K562 (cell line): Measurements from ENCODE around the gene ZDHHC19. TPM values are rescaled to one million over a fixed set of nuclear protein-coding genes. Genes with fewer than 3 reads are reported as not detected.

Experiments
- ATAC-seq: fragments of 200-7000 bp; cut with Tn5 transposase; 3 replicates; pipeline ENCODE4 v1.9.1; 2020; ENCODE audit warnings: moderate library complexity
- BruUV-seq: library from RNA; stranded (reverse); fragments of 400-500 nt; replicated peaks from 2 replicates; lab custom pipeline; 2021; lab: Mats Ljungman, UMichigan
- CTCF ChIA-PET: fragments of 300-600 bp; formaldehyde crosslinking; extraction: SDS; loops from one replicate; lab custom pipeline; 2021; ENCODE audit warnings: low intra/inter-chr PET ratio; lab: Yijun Ruan, JAX
- POLR2A ChIA-PET: fragments of 300-600, 350-650 bp; sonication (Branson Sonifier 250); formaldehyde crosslinking; extraction: SDS; loops from one replicate; lab custom pipeline; 2021; ENCODE audit warnings: antibody characterized with exemption, inconsistent platforms; lab: Yijun Ruan, JAX
- DNase-seq, 4 experiments: peaks; one replicate each; pipeline versions ENCODE4 v3.0.0 to v3.0.0-alpha.2; 2011 to 2018; ENCODE audit warnings: low spot score in 3 of 4, mixed read lengths in 3 of 4; ENCODE audit errors: extremely low read depth in 1 of 4
- FAIRE-seq: peaks from 2 replicates; lab custom pipeline; 2011; peaks lifted over from hg19 to GRCh38; lab: Jason Lieb, UNC
- H2AFZ ChIP-seq: 2 replicates; pipeline ENCODE4 v1.6.0; 2011; ENCODE audit warnings: low read depth, low read length, control low read depth, inconsistent platforms
- H3K27ac ChIP-seq: fragments of 200-600 bp; 3 replicates; pipeline ENCODE4 v1.8.0; 2011; ENCODE audit warnings: low read depth, mild to moderate bottlenecking, control low read depth, inconsistent platforms, low read length, moderate library complexity, mixed read lengths; ENCODE audit errors: extremely low read depth
- H3K27me3 ChIP-seq, 2 experiments: fragments of 300-600 bp in 1 of 2; 2 replicates in 1 of 2; 3 replicates in 1 of 2; pipeline versions ENCODE4 v1.6.0 to v1.8.0; 2011; ENCODE audit warnings: inconsistent platforms in 2 of 2, low read length in 2 of 2, mild to moderate bottlenecking in 1 of 2, mixed read lengths in 1 of 2, moderate library complexity in 1 of 2; ENCODE audit not compliant: control insufficient read depth in 2 of 2, insufficient read depth in 2 of 2
- H3K36me3 ChIP-seq: fragments of 300-600 bp; 3 replicates; pipeline ENCODE4 v1.8.0; 2011; ENCODE audit warnings: mild to moderate bottlenecking, low read length, inconsistent platforms; ENCODE audit not compliant: control insufficient read depth, insufficient read depth
- H3K4me1 ChIP-seq, 2 experiments: fragments of 200-600 bp in 1 of 2; replicated peaks in 1 of 2; 2 replicates in 1 of 2; 3 replicates in 1 of 2; pipeline versions ENCODE4 v1.5.1 to v1.8.0; 2011; ENCODE audit warnings: inconsistent platforms in 2 of 2, low read length in 2 of 2, mild to moderate bottlenecking in 1 of 2, mixed read lengths in 1 of 2, moderate library complexity in 1 of 2; ENCODE audit not compliant: control insufficient read depth in 2 of 2, insufficient read depth in 2 of 2
- H3K4me2 ChIP-seq: 2 replicates; pipeline ENCODE4 v1.6.1; 2011; ENCODE audit warnings: low read length, control low read depth, inconsistent platforms, mixed read lengths; ENCODE audit not compliant: insufficient read depth
- H3K4me3 ChIP-seq: fragments of 200-600 bp; sonication (generic), shearing (Covaris generic); 2 replicates; pipeline ENCODE4 v1.5.1; 2016; ENCODE audit warnings: control low read depth, inconsistent platforms
- H3K79me2 ChIP-seq: fragments of 200-600 bp; 3 replicates; pipeline ENCODE4 v1.8.0; 2011; ENCODE audit warnings: low read length, inconsistent platforms; ENCODE audit not compliant: control insufficient read depth, insufficient read depth
- H3K9ac ChIP-seq, 2 experiments: 2 replicates each; pipeline versions ENCODE4 v1.6.0 to v1.6.1; 2011; ENCODE audit warnings: low read depth in 2 of 2, low read length in 2 of 2, control low read depth in 1 of 2, inconsistent platforms in 1 of 2, mild to moderate bottlenecking in 1 of 2, mixed read lengths in 1 of 2; ENCODE audit not compliant: insufficient read depth in 1 of 2
- H3K9me1 ChIP-seq: one replicate; pipeline ENCODE4 v1.6.0; 2011; ENCODE audit warnings: inconsistent platforms, mild to moderate bottlenecking, low read length, moderate library complexity; ENCODE audit not compliant: control insufficient read depth, insufficient read depth
- H3K9me3 ChIP-seq: replicated peaks from 2 replicates; pipeline ENCODE4 v1.5.1; 2011; ENCODE audit warnings: low read depth, low read length, inconsistent platforms; ENCODE audit not compliant: control insufficient read depth, insufficient read depth
- H4K20me1 ChIP-seq: replicated peaks from 2 replicates; pipeline ENCODE4 v1.6.1; 2011; ENCODE audit warnings: low read length, inconsistent platforms, mixed read lengths; ENCODE audit not compliant: control insufficient read depth, insufficient read depth
- ELF4 ChIP-seq: fragments of 450-650 bp; formaldehyde crosslinking; IDR thresholded peaks from 2 replicates; pipeline ENCODE4 v1.4.0; 2022; ENCODE audit warnings: missing genetic modification characterization
- ERF ChIP-seq: fragments of 450-650 bp; formaldehyde crosslinking; IDR thresholded peaks from 2 replicates; pipeline ENCODE4 v1.4.0; 2020; ENCODE audit warnings: mild to moderate bottlenecking, mixed read lengths
- MIER1 ChIP-seq: fragments of 450-650 bp; IDR thresholded peaks from 2 replicates; pipeline ENCODE4 v1.6.1; 2016; ENCODE audit warnings: antibody characterized with exemption, mild to moderate bottlenecking, low read depth
- NFRKB ChIP-seq: fragments of 450-650 bp; IDR thresholded peaks from 2 replicates; pipeline ENCODE4 v1.6.1; 2016; ENCODE audit warnings: low read depth
- ZBTB1 ChIP-seq: sonication (generic); formaldehyde crosslinking; IDR thresholded peaks from 2 replicates; pipeline ENCODE4 v1.8.1; 2023; ENCODE audit warnings: missing genetic modification reagents, low read depth, mild to moderate bottlenecking, borderline replicate concordance
- ZNF384 ChIP-seq: IDR thresholded peaks from 2 replicates; pipeline ENCODE4 v1.6.1; 2012; ENCODE audit warnings: low read depth, low read length, improper control_type of control experiment
- WGBS: fragments of 100-300 bp; shearing (Covaris generic); methylation state at CpG from one replicate; pipeline ENCODE4 v1.1.6; 2016; ENCODE audit warnings: low coverage, mixed read lengths; ENCODE audit not compliant: insufficient coverage; ENCODE audit errors: missing lambda C conversion rate; 5-methylcytosine and 5-hydroxymethylcytosine counted together
- in situ Hi-C: fragments of 300-500 bp; cut with MboI; formaldehyde crosslinking; loops from 4 replicates; pipeline ENCODE4 v1.15.0; 2018; ENCODE audit warnings: inconsistent platforms, mixed read lengths
- intact Hi-C: fragments of 100-400 bp; cut with micrococcal nuclease; formaldehyde crosslinking; loops from 2 replicates; pipeline ENCODE4 v1.14.2; 2022
- polyA plus RNA-seq, 8 experiments: library from polyadenylated mRNA; depleted of rRNA in 4 of 8; stranded (reverse) in 5 of 8; unstranded in 3 of 8; fragments of >200 nt; fragmentation: Nextera tagmentation in 2 of 8; fragmentation: Illumina TruSeq in 1 of 8; extraction: Ambion mirVana in 2 of 8; extraction: Trizol in 1 of 8; gene quantifications; 2 replicates each; pipeline versions ENCODE4 v1.2.1 to v1.2.3, GENCODE V29; 2011 to 2014; ENCODE audit warnings: inconsistent platforms in 1 of 8, missing spikeins in 1 of 8
- total RNA-seq, 7 experiments: library from RNA; depleted of rRNA in 6 of 7; stranded (reverse); fragments of >200 nt in 6 of 7; fragmentation: Illumina TruSeq in 2 of 7; extraction: Trizol in 2 of 7; gene quantifications; 2 replicates each; pipeline versions ENCODE4 v1.2.1 to v1.2.3, GENCODE V29; 2011 to 2021; ENCODE audit warnings: low replicate concordance in 1 of 7
- TF ChIP-seq, protein P1 (sequence below): fragments of 250-450 bp; sonication (Bioruptor Pico); IDR thresholded peaks from 2 replicates; pipeline ENCODE4 v1.9.0; 2021; ENCODE audit warnings: mild to moderate bottlenecking, inconsistent platforms

The ZDHHC19 gene
- total and polyA plus RNA-seq, 9 of the 15 experiments (the other 6 are each of a cell fraction or from before 2014, with no cell fraction given) = 0.40 to 5.5 (median 1.1) TPM

DNA sequence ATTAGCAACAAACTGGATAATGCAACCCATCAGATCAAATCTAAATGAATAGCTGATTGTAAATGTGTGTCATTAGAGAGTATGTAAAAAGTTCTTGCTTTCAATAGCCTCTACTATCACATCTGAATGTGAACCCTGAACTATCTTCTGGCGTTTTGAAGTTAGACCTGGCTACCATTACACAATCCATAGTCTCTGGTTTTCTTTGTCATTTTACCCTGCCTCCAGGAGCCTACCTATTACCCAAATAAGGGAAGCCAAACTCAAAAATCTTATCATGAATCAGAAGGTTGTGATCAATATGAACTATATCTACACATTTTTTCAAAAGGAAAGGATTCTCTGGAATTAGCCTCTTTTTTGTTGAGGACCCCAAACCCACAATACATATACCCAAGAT, 44.6 kb upstream of the ZDHHC19 start:
- ChIA-PET CTCF (no interaction called here), POLR2A (interaction anchor here (1.3 kb wide), 1 partner anchor 10 kb away, joined by 3 read pairs; no protein-coding TSS in a partner anchor)
- H3K27ac ChIP-seq = no peak overlapping the region
- DNase-seq (no peak), FAIRE-seq (no peak), ATAC-seq (no peak)
- no peak overlapping the region for H2AFZ ChIP-seq
- TF ChIP-seq MIER1 (no peak), ZBTB1 (no peak), NFRKB (no peak), ZNF384 (no peak), ERF (CRISPR knock-in tag) (no peak), ELF4 (CRISPR knock-in tag) (no peak)
- TF ChIP-seq, protein P1, sequence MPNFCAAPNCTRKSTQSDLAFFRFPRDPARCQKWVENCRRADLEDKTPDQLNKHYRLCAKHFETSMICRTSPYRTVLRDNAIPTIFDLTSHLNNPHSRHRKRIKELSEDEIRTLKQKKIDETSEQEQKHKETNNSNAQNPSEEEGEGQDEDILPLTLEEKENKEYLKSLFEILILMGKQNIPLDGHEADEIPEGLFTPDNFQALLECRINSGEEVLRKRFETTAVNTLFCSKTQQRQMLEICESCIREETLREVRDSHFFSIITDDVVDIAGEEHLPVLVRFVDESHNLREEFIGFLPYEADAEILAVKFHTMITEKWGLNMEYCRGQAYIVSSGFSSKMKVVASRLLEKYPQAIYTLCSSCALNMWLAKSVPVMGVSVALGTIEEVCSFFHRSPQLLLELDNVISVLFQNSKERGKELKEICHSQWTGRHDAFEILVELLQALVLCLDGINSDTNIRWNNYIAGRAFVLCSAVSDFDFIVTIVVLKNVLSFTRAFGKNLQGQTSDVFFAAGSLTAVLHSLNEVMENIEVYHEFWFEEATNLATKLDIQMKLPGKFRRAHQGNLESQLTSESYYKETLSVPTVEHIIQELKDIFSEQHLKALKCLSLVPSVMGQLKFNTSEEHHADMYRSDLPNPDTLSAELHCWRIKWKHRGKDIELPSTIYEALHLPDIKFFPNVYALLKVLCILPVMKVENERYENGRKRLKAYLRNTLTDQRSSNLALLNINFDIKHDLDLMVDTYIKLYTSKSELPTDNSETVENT (CRISPR knock-in tag) = no peak
- no peak overlapping the region for H3K4me3 ChIP-seq
- BruUV-seq = no TSS peak
- H3K4me1 ChIP-seq = no peaks in the 10 kb centered on the region
- no peak overlapping the region for H3K9ac ChIP-seq
- H3K79me2 ChIP-seq = peaks cover 13% of the 10 kb centered on the region; the same call in 1 of the 3 replicates
- no peaks in the 10 kb centered on the region for H3K9me1 ChIP-seq
- intact Hi-C loops = loop anchor here (2.0 kb wide), 1 partner anchor 37 kb away; no protein-coding TSS in a partner anchor
- in situ Hi-C loops = no loop called here
- 43% methylated on average over 1 of the region's 1 CpG for WGBS
- H3K27me3 ChIP-seq = no peaks in the 10 kb centered on the region
- no peaks in the 10 kb centered on the region for H4K20me1 ChIP-seq
- peaks cover 54% of the 10 kb centered on the region for H3K36me3 ChIP-seq
- H3K9me3 ChIP-seq = peaks cover 5% of the 10 kb centered on the region; the same call in 1 of the 2 replicates
- H3K4me2 ChIP-seq = no peak overlapping the region
